Stimulated activated CD8-positive, alpha-beta memory T cell treated with anti-CD3 and anti-CD28 coated beads, Interleukin-12 subunit alpha, Interleukin-12 subunit beta, amount 100 ng/mL, for 1 hour (primary cell): ENCODE results near the gene CLIP1.
A peak's percentile ranks its signal among the peaks of the same experiment; 100 is the strongest.

Source experiments
- DNase-seq: peaks from one replicate; pipeline ENCODE4 v3.0.0-alpha.2; 2020; ENCODE audit warnings: low read depth

Gene CLIP1

GRCh38 chr12:122245553-122245952, 176.9 kb downstream of the CLIP1 start:
- DNase-seq = no peak

- no peak for DNase-seq
Measured at GRCh38 chr12:122244565-122245371, 177.7 kb downstream of the CLIP1 start.

GRCh38 chr12:122243965-122244364, 178.5 kb downstream of the CLIP1 start:
- no peak for DNase-seq

- no peak for DNase-seq
Measured at GRCh38 chr12:122238861-122239260, 183.6 kb downstream of the CLIP1 start.

GRCh38 chr12:122235741-122236140, 186.7 kb downstream of the CLIP1 start:
- DNase-seq = no peak

GRCh38 chr12:122232691-122233090, 189.8 kb downstream of the CLIP1 start:
- no peak for DNase-seq

- DNase-seq = no peak
Measured at GRCh38 chr12:122230798-122231197, 191.7 kb downstream of the CLIP1 start.

- DNase-seq = no peak
Measured at GRCh38 chr12:122228092-122228491, 194.4 kb downstream of the CLIP1 start.

- DNase-seq = peak; percentile 39
Measured at GRCh38 chr12:122227341-122227740, 195.1 kb downstream of the CLIP1 start.

GRCh38 chr12:122226366-122227125, 195.9 kb downstream of the CLIP1 start:
- no peak for DNase-seq

- peak; percentile 99 for DNase-seq
Measured at GRCh38 chr12:122225683-122226365, 196.6 kb downstream of the CLIP1 start, which contains the start of gene DIABLO. DIABLO (minus strand) TSS chr12:122226052; CDS start chr12:122226014, 38 bp downstream.
